A673 (cell line): ENCODE measurements around the gene PACRG.

ENCODE experiments used
- EZH2 ChIP-seq: fragments of 200-600 bp; sonication (generic); IDR thresholded peaks from 2 replicates; pipeline ENCODE4 v1.6.1; 2017; ENCODE audit warnings: borderline replicate concordance, low read depth, mild to moderate bottlenecking, mixed read lengths, antibody characterized with exemption, low read length; ENCODE audit not compliant: poor library complexity, severe bottlenecking
- TF ChIP-seq, protein P1 (sequence below): fragments of 300-800, 200-600 bp; sonication (generic); conservative IDR thresholded peaks from 2 replicates; pipeline ENCODE4 v1.5.1; 2017; ENCODE audit warnings: low read depth, mild to moderate bottlenecking, antibody characterized with exemption, low read length, moderate library complexity, mixed read lengths

DNA sequence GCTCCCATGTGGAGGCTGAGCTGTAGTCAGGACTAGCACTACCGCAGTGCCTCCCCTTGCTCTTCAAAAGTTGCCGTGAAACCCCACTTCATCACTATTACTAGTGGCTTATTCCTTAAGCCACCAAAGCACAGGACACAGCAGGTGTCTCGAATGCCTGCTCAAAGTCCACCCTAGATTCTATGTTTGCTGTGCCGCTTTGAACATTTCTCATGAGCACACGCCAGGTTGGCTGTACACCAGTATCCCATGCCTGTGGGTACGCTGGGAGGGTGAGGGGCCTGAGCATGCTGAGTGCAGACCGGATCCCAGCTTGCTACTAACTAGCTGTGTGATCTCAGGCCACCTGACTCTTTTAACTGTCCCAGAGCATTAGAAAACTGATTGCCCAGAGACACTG lies 350.9 kb downstream of the PACRG start:
- TF ChIP-seq, protein P1, sequence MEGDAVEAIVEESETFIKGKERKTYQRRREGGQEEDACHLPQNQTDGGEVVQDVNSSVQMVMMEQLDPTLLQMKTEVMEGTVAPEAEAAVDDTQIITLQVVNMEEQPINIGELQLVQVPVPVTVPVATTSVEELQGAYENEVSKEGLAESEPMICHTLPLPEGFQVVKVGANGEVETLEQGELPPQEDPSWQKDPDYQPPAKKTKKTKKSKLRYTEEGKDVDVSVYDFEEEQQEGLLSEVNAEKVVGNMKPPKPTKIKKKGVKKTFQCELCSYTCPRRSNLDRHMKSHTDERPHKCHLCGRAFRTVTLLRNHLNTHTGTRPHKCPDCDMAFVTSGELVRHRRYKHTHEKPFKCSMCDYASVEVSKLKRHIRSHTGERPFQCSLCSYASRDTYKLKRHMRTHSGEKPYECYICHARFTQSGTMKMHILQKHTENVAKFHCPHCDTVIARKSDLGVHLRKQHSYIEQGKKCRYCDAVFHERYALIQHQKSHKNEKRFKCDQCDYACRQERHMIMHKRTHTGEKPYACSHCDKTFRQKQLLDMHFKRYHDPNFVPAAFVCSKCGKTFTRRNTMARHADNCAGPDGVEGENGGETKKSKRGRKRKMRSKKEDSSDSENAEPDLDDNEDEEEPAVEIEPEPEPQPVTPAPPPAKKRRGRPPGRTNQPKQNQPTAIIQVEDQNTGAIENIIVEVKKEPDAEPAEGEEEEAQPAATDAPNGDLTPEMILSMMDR, result no peak
- no peak for TF ChIP-seq EZH2
